HG03159 (cell line): ENCODE measurements around the gene SH3BP4.
"Not testable (repeated sequence)": the region's sequence is repeated elsewhere in the genome, so short reads cannot be mapped to it uniquely, and the experiment has no call there.

Source experiments
- ATAC-seq: cut with Tn5 transposase; IDR thresholded peaks from one replicate; pipeline ENCODE4 v1.9.1; 2021; ENCODE audit warnings: mild to moderate bottlenecking, moderate library complexity; ENCODE audit not compliant: unreplicated experiment

Gene SH3BP4

DNA sequence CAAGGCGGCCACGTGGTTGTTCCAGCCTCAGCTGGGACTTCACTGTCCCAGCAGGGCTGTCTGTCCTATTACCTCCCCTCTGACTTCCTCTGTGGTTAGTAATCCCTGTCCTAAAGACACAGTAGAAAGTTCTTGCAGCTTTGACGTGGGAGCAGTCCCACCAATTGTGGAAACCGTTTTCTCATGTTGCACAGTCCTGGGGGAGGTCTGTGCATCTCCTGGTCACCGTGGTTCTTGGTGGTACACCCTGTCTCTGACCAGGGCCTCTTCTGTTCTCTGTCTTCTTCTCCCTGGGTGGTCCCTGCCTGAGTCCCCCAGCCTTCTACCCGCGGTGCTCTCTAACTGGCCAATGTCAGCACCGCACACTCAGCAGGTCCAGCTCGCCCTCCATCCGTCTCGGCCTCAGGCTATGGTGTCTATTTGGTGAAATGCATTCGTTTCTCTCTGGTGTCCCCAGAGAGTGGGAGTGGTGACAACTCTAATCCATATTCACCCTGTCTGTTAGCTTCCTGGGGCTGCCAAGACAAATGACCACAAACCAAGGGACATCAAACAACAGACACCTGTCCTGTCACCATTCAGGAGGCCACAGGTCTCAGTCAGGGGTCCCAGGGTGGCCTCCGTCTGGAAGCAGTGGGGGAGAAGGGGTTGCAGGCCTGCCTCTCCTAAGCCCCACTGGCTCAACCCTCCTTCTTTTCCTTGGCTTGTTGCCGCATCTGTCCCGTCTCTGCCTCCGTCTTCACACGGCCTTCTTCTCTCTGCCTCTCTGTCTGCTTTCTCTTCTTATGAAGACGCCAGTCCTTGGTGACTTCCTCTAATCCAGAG is 99.8 kb downstream of the SH3BP4 start:
- ATAC-seq = no peak

DNA sequence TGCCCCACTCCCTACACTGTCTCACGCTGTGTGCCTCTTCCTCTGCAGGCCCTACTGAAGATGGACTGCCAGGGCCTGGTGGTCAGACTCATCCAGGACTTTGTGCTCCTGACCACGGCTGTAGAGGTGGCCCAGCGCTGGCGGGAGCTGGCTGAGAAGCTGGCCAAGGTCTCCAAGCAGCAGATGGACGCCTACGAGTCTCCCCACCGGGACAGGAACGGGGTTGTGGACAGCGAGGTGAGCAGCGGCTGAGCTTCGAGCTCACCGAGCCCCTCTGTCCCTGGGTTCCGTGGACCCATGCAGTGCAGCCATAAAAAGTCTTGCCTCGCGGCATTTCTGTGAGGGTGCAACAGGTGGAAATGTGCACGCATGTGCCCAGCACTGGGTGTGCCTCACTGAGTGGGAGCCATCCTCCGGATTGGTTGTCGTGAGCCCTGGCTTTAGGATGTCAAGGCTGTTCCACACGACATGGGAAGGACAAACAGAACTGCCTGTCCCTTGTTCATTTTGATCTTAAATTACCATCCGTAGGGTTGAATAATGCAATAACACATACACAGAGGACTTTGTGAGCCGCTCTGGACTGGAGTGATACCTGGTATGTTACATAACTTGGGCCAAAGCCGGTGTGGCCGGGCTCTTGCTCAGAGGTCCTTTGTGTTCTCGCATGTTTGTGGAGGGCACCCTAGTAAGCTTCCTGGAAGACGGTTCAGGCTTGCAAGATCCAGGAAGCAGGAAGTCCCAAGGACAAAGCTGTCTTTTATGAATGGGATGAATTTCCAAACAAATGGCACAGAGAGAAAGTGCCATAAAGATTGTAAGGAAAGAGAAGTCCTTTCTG is 100.9 kb downstream of the SH3BP4 start:
- no peak for ATAC-seq

DNA sequence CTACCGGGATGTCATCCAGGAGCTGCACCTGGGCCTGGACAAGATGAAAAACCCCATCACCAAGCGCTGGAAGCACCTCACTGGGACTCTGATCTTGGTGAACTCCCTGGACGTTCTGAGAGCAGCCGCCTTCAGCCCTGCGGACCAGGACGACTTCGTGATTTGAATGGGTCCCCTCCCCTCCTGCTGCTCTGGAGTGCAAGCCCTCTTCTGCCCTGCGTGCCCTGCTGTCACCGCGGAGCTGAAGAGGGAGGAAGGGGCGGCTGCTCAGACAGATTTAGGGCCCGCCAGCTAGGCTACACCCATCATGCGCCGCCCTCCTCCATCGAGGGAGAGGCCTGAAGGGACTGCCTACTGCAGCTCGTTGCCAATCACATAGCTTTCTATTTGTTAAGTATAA is 101.8 kb downstream of the SH3BP4 start:
- ATAC-seq = no peak

DNA sequence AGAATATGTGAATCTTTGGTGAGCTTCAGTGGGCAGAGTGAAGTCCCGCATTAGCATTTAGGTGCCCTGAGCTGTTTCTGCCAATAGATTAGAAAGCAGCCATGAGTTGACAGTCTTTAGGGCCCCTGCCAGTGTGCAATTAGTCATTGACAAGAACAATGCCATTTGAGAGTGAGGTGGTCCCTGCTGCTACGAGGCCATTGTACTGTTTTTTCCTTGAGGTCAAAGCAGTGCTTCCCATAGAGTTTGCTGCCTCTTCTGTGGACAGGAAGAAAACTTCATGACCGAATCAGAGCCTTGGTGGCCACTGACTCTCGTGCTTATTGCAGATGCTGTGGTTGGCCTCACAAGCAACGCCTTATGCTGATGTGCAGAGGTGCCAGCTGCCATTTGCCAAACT is 102.7 kb downstream of the SH3BP4 start:
- ATAC-seq = no peak

DNA sequence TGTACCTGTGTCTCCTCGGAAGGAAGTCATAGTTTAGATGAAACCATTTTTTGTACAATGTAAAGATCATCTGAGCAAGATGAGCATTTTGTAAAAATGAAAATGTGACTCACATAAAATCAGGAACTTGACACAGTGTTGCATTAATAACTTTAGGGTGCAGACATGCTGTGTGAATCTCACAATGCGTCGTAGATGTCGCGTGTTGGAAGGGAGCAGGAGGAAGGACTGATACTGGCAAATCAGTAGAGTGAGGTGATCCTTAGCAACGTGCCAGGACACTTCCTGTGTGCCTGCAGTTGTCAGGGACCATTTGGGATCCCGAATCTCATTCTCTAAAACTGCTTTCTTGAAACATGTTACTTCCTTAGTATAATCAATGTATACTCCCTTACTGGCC is 103.1 kb downstream of the SH3BP4 start:
- ATAC-seq = no peak

DNA sequence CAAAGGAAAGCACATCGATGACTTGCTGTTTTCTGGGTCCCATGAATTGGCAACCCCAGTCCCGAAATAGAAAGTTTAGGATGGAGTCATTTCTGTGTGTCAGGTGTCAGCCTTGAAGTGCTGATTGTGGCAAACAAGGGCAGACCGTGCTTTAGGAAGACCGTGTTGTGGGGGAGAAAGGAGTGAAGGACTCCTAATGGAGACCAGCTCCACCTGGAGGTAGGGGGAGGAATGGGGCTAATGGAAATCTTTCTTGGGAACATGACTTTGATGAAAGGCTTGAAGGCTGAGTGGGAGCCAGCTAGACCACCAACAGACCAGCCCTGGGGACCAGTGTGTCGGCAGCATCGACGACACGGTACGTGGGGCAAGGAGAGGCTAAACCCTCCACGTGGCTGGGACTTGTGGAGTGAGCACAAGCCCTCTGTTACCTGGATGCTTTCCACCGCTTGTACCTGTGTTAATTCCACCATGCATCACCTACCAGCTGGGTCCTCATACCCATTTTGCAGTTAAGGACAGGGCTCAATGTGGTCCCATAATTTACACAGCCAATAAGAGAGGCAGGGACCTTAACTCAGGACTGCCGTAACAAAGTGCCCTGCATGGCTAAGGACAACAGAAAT is 104.2 kb downstream of the SH3BP4 start:
- no peak for ATAC-seq

DNA sequence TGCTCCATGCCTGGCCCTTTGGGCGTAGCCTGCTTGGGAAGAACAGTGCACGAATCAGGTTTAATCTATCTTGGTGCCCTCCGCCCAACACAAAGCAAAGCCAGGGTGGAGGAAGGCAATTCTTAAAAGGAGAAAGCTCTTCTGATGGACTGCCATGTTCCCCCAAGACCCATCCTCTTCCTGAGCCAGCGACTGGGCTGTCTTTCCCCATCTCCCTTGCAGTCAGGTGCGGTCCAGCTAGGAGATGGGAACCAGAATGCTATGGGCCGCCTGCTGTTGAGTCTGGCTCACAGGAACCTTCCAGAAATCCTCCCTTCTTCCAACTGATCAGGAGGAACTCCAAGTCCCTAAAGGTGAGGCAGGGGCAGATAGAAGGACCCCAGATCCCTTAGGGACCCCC is 105.0 kb downstream of the SH3BP4 start:
- no peak for ATAC-seq

DNA sequence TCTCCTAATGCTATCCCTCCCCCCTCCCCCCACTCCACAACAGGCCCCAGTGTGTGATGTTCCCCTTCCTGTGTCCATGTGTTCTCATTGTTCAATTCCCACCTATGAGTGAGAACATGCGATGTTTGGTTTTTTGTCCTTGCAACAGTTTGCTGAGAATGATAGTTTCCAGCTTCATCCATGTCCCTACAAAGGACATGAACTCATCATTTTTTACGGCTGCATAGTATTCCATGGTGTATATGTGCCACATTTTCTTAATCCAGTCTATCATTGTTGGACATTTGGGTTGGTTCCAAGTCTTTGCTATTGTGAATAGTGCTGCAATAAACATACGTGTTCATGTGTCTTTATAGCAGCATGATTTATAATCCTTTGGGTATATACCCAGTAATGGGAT is 105.8 kb downstream of the SH3BP4 start:
- not testable (repeated sequence) for ATAC-seq

DNA sequence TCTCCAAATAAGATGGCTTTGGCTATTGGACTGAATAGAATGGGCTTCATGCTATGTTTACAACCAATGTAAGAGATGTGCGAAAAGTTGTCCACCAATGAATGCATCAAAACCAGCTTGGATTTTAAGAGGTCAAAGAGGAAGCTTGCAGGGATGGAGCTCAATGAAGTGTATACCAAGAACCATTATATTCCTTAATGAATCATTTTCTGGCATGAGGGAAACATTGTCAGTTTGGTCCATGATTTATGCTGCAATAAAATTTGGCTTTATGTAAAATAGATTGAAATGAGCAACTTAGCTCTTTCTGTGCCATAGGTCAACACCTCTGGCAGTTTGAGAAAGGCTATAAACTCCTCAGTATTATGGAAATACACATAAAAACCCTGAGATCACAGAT is 107.3 kb downstream of the SH3BP4 start:
- ATAC-seq = no peak

DNA sequence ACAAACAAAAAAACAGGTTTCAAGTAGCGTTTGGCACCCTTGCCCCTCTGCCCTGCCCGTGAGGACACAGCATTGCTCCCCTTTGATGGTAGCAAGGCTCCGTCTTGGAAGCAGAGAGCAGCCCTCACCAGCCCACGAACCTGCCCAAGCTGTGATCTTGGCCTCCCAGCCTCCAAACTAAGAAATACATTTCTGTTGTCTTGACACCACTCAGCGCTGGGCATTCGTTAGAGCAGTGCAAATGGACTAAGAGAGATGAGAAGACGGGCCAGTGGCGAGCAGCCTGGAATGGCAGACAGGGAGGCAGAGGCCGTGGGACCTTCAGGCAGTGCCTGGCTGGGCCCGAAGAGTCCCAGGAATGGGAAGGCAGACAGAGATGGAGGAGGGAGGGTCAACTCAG is 109.8 kb downstream of the SH3BP4 start:
- ATAC-seq = no peak

DNA sequence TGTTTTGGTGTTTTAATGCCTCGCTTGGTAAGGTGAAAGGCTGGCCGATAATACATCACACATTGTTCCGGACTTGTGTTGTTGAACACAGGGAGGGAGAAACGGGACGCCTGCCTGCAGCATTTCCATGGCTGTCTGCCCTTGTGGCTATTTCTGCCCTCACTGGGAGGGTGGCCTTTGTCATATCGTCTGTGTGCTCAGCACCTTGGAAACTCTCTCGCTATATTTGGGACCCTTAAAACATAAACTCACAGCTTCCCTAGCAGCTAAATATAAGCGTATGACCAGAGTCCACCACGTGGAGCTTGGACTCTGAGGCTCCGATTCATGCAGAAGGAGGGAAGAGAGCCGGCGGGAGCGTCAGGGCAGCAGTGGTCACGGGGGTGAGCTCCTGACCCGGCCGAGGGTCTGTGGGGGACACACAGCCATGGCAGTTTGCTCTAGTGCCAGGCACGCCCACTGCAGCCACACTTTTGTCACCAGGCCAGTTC is 111.7 kb downstream of the SH3BP4 start:
- no peak for ATAC-seq

DNA sequence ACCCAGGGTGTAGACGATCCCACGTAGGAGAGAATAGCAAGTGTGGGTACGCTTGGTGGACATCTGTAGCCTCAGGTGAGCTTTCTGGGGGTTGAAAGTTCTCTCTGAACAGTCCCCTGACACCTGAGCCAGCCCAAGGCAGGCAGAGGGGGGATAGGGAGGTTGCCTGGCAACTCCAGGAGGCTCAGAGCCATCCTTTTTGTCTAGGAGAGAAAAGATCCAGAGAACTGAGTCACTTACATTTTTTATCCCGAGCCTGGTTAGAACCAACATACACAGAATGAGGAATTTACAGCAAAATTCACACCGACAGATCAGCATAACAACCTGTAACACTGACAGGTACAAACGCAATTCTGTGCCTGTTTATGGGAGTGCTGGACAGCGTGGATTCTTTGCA is 113.2 kb downstream of the SH3BP4 start:
- no peak for ATAC-seq

DNA sequence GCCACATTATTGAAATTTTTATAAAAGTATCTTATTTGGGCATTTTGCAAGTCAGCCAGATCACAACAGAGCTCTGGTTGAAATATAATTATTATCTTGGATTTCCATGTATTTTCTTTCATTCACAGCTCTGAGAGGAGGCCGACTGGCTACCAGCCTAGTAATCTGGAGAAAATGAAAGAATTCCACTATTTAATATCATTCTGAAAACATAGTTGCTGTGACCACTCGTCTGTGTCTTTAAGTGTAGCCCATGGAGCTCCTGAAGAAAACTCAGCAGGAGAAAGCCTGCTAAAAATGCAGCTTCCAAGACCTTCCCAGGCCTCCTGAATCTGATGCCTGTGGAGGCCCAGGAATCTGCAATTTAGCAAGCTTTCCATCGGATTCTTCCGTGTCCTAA is 114.7 kb downstream of the SH3BP4 start:
- no peak for ATAC-seq

DNA sequence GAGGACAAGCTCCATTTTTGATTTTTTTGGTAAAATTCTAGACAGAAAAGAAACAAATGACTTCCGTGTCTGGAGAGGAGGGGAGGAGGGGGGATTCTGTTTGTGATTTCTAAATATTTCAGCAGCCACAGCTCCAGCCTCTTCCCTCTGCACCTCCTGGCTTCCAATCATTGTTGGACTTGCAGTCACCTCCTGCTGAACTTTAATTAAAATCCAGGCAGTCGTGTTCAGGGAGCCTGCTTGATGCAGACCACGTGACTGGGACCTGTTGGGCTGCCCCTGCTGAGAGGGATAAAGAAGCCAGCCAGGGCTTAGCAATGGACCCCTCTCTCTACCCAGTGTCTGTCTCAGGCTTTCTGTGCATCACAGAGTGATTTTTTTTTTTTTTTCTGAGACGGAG is 115.1 kb downstream of the SH3BP4 start:
- no peak for ATAC-seq

DNA sequence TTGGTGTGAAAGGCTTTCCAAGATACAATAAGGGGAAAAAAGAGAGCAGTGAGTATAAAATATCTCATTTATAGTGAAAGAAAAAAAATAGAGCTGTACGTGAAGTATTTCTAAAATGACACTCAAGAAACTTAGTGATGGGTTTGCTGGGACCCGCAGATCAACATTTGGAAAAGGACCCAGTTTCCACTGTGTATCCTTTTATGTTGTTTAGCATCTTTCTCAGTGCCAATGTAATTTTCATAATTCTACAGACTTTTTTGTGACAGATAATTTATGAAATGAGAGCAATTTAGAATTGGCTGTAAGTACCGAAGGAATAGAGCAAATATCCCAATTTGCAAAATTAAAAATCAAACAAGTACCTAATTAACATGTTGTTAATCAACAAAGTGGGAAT is 116.9 kb downstream of the SH3BP4 start:
- no peak for ATAC-seq

DNA sequence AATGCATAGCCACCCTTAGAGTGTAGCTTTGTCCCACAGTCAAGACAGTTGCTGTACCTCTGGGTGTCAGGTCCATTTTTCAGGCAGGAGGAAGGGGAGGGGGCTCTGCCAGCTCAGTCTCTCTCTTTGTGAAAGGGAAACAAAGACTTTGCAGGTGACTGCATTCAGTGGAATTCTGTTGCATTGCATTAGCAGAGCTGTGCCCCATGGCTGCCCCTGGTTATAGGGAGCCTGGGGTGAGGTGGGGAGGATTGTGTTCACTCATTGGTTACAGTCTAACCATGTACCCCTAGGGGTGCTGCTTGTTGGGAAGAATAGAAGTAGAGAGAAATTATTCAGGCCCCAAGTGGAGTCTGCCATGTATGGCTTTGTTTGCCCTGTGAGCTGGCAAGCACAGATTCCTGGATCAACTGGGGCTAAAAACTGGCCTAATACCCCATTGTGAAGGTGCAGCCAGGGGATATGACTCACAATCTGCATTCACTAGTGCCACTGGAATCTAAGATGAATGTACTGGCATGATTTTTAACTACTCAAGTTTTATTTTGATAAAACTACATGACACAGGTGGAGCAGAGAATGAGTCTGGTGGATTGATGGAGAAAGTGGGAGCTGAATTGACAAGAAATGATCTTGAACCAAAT is 118.4 kb downstream of the SH3BP4 start:
- no peak for ATAC-seq

DNA sequence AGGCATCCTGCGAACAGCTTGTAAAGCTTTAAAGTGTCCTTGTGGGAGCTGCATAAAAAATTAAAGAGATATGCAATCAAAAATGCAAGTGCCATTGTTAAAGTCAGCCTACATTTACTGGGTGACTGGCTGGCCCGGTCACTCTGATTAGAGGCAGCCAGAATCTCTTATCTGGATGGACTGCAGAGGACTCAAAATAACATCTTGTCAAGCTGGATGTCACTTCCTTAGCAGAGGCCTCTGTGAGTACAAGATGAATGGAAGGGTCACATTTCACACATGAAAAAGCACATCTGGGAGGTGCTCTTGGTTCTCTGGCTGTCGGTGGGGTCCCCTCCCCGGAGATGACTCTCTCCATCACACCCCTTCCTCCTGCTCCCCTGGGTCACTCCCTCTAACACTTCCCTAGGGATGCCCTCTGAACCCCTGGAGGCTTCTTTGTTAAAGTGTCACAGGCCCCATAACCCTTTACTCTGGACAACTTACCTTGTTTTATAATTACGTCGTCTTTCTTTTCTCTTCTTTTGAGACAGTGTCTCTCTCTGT is 122.1 kb downstream of the SH3BP4 start:
- ATAC-seq = no peak

DNA sequence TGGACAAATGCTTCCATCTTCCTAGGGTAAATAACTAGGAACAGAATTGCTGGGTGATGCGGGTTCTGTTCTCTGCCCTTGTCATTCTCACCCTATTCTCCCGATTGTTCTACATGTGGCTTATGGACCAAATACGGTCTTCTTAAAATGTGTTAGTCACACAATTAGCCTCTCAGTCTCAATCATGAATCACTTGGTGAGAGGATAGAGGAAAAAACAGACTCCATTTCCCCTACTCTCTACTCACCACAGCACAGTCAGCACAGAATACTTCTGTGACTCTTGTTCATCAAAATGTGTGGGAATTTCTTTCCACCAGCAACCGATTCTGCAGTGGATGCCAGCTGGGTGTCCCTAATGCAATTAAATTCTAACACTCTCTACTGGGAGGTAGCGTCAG is 125.2 kb downstream of the SH3BP4 start:
- ATAC-seq = no peak

DNA sequence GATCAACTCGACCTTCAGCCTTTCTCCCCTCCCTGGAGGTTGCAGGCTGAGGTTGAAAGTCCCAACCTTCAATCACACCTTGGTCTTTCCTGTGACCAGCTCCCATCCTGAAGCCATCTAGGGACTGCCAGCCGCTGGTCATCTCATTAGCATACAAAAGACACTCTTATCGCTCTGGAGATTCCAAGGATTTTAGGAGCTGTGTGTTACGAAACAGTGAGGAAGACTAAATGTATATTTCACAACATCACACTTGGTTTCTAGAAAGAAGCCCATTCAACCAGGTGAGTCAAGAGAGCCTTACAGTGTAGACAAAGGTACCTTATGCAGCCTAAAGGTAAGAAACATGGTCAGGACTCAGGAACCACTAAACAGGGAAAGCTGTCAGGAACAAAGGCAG is 126.4 kb downstream of the SH3BP4 start:
- no peak for ATAC-seq

DNA sequence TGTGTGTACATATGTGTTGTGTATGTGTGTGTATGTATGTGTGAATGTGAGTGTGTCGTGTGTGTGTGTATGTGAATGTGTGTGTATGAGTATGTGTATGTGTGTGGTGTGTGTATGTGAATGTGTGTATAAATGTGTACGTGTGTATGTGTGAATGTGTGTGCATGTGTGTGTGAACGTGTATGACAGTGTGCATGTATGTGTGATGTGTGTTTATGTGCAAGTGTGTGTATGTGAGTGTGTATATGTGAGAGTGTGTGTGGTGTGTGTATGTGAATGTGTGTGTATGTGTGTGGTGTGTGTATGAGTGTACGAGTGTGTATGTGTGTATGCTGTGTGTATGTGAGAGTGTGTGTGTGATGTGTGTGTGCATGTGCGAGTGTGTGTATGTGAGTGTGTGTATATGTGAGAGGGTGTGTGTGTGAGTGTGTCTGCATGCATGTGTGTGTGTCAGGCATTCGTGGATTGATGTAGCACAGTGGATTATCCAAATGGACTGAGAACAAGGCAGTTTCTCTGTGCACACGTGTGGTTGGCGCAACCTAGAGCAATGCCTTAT is 127.2 kb downstream of the SH3BP4 start:
- no peak for ATAC-seq

DNA sequence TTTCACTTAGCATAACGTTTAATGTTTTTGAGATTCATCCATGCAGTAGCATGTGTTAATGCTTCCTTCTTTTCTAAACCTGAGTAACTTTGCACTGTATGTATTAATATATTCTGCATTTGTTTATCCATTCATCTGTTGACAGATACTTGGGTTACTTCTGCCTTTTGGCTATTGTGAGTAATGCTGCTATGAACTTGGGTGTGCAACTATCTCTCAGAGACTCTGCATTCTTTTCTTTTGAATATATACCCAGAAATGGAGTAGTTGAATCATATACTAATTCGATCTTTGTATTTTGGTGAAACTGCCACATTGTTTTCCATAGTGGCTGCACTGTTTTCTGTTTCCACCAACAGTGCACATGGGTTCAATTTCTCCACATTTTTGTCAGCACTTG is 128.3 kb downstream of the SH3BP4 start:
- no peak for ATAC-seq
